ENCODE data around the gene TTC29. TPM values are rescaled to one million over a fixed set of nuclear protein-coding genes. Genes with fewer than 3 reads are reported as not detected.

TTC29 gene
- polyA plus RNA-seq, 2 of the 4 experiments (the other 2 are of a cell fraction), result not detected

- Histone ChIP-seq H3K4me1 (0 out of 3 replicates have a peak, but pooled peaks cover 3% of the 10 kb centered on the region), H3K4me2 (no peak overlapping the region), H3K4me3 (no peak overlapping the region), H3K9me3 (no peaks in the 10 kb centered on the region), H3K27ac (no peak overlapping the region)
- ATAC-seq (no peak), FAIRE-seq (no peak), DNase-seq (ENCODE audit: low read depth in 1 of 2, low spot score in 1 of 2) (no peak)
- ChIA-PET CTCF (interaction anchor here (0.6 to 1.4 kb wide), 2 partner anchors 36 to 601 kb away, joined by 3 read pairs; no protein-coding TSS in a partner anchor), POLR2A (no interaction called here)
- WGBS (ENCODE audit: missing lambda C conversion rate), result 60% methylated on average over 2 of the region's 3 CpGs
- TF ChIP-seq SMC3 (IDR thresholded peaks at IDR 0.05) (no peak), POLR2AphosphoS2 (conservative IDR thresholded peaks at IDR 0.05; ENCODE audit: low read length) (no peak)
Measured at GRCh38 chr4:146943691-146944375, 1.8 kb downstream of the TTC29 start.

- Histone ChIP-seq H3K27ac (no peak overlapping the region), H3K4me3 (no peak overlapping the region), H3K9me3 (no peaks in the 10 kb centered on the region), H3K4me1 (no peaks in the 10 kb centered on the region), H3K4me2 (no peak overlapping the region)
- 7% methylated on average over 1 of the region's 1 CpG for WGBS (ENCODE audit: missing lambda C conversion rate)
- ATAC-seq (no peak), DNase-seq (ENCODE audit: low read depth in 1 of 2, low spot score in 1 of 2) (no peak), FAIRE-seq (no peak)
- CTCF ChIA-PET, result no interaction called here
- POLR2A ChIA-PET, result no interaction called here
- no peak for TF ChIP-seq ZC3H11A (IDR thresholded peaks at IDR 0.05)
- no peak for TF ChIP-seq MAFK (IDR thresholded peaks at IDR 0.05; ENCODE audit: partially characterized antibody)
- no peak for TF ChIP-seq RFX5 (IDR thresholded peaks at IDR 0.05)
- no peak for TF ChIP-seq USF2 (IDR thresholded peaks at IDR 0.05)
- no peak for TF ChIP-seq MAX (IDR thresholded peaks at IDR 0.05)
- TF ChIP-seq HES2 (IDR thresholded peaks at IDR 0.05), result no peak
- TF ChIP-seq BHLHE40 (IDR thresholded peaks at IDR 0.05; ENCODE audit: low read depth, low read length), result no peak
- TF ChIP-seq EHMT2 (IDR thresholded peaks at IDR 0.05; ENCODE audit: low read depth), result no peak
- no peak for TF ChIP-seq EHF (CRISPR knock-in tag; IDR thresholded peaks at IDR 0.05)
- no peak for TF ChIP-seq GATA3 (IDR thresholded peaks at IDR 0.05; ENCODE audit: borderline replicate concordance)
- TF ChIP-seq HMGXB4 (CRISPR knock-in tag; IDR thresholded peaks at IDR 0.05; ENCODE audit: borderline replicate concordance), result no peak
- no peak for TF ChIP-seq FOSL2 (IDR thresholded peaks at IDR 0.05)
- no peak for TF ChIP-seq FOSL2 (CRISPR knock-in tag; IDR thresholded peaks at IDR 0.05)
- no peak for TF ChIP-seq NFE2L2 (conservative IDR thresholded peaks at IDR 0.05; ENCODE audit: low read length)
- no peak for TF ChIP-seq RAD21 (conservative IDR thresholded peaks at IDR 0.05 in 1 of 2, IDR thresholded peaks at IDR 0.05 in 1 of 2)
Measured at GRCh38 chr4:146932116-146932515, 13.5 kb downstream of the TTC29 start.

- no peak for TF ChIP-seq HES2 (IDR thresholded peaks at IDR 0.05)
- TF ChIP-seq KDM1A (IDR thresholded peaks at IDR 0.05; ENCODE audit: low read depth), result no peak
- TF ChIP-seq ESRRA (IDR thresholded peaks at IDR 0.05; ENCODE audit: borderline replicate concordance, low read length), result no peak
- TF ChIP-seq NFE2L2 (conservative IDR thresholded peaks at IDR 0.05; ENCODE audit: low read length), result no peak
- no peak for TF ChIP-seq SMC3 (IDR thresholded peaks at IDR 0.05)
- TF ChIP-seq ZSCAN20 (CRISPR knock-in tag; IDR thresholded peaks at IDR 0.05), result no peak
- no peak for TF ChIP-seq POLR2A (IDR thresholded peaks at IDR 0.05; ENCODE audit: low read length)
- TF ChIP-seq ZC3H11A (IDR thresholded peaks at IDR 0.05), result no peak
- TF ChIP-seq FOSL2 (IDR thresholded peaks at IDR 0.05), result no peak
- TF ChIP-seq FOSL2 (CRISPR knock-in tag; IDR thresholded peaks at IDR 0.05), result no peak
- TF ChIP-seq RCOR1 (IDR thresholded peaks at IDR 0.05; ENCODE audit: low read depth, low read length), result no peak
- TF ChIP-seq NR3C1 (IDR thresholded peaks at IDR 0.05), result no peak
- no peak for TF ChIP-seq HEYL (CRISPR knock-in tag; IDR thresholded peaks at IDR 0.05)
- CTCF ChIA-PET, result no interaction called here
Measured at GRCh38 chr4:146930673-146931072, 15.0 kb downstream of the TTC29 start.

More at GRCh38 chr4:146930673-146931072, 15.0 kb downstream of the TTC29 start:
- DNase-seq (ENCODE audit: low read depth in 1 of 2, low spot score in 1 of 2), result no peak
- Histone ChIP-seq H3K4me3 (no peak overlapping the region), H3K27ac (no peak overlapping the region), H3K4me1 (no peaks in the 10 kb centered on the region), H3K4me2 (no peak overlapping the region), H3K9me3 (no peaks in the 10 kb centered on the region)
- no peak for FAIRE-seq
- POLR2A ChIA-PET, result no interaction called here
- WGBS (ENCODE audit: missing lambda C conversion rate), result 39% methylated on average over 2 of the region's 2 CpGs
- ATAC-seq, result no peak
